ENCODE measurements around the gene RPL13.

Gene RPL13

DNA sequence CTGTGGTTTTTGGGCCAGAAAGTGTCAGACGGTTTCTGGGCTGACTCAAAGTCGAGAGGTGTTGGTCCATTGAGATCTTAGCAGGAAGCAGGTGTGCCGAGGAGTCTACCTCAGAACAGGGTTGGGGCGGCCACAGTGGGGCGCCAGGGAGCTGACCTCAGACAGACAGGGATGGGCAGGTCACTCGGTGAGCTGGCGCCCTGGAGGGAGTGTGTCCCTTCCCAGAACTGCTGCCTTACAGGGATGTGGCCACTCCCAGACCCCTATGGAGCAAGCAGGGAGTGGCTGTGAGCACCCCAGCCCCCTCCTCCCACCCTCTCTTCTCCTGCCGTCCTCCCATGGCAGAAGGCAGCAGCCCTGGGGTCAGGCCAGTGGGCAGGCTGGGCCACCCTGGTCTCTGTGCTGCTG, 39.0 kb downstream of the RPL13 start:
- DNase-seq (ENCODE audit: low spot score): peak; percentile 41

DNA sequence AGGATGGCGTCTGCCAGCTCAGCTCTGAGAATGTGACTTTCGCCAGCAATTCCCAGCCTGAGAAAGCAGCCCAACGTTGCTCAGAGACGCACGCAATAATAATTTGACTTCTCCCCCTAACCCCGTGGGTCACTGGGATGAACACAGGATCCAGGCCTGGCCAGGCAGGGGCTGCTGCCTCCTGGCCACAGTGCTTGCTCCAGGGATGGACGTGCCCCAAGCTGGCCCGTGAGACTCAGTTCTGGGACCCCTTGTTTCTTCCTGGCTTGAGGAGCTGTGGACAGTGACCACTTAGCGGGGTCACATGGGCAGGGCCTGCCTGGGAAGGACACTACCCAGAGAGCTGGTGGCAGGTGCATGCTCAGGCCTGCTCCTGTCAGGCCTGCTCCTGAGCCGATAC, 39.4 kb downstream of the RPL13 start:
- no peak for DNase-seq (ENCODE audit: low spot score)

DNA sequence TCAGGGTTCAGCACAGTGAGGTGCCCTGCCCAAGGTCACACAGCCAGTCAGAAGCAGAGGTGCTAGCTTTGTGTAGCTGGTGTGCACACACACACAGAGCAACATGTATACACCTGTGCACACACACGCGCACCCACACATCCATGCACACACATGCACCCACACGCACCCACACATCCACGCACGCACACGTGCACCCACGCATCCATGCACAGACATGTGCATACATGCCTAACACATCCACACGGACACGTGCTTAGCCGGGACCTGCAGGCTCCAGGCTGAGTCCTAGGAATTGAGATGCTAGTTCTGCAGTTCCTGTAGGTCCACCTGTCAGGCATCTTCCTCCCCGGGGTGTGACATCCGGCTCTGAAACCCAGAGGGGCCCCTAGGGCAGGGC, 39.9 kb downstream of the RPL13 start:
- DNase-seq (ENCODE audit: low spot score): no peak

DNA sequence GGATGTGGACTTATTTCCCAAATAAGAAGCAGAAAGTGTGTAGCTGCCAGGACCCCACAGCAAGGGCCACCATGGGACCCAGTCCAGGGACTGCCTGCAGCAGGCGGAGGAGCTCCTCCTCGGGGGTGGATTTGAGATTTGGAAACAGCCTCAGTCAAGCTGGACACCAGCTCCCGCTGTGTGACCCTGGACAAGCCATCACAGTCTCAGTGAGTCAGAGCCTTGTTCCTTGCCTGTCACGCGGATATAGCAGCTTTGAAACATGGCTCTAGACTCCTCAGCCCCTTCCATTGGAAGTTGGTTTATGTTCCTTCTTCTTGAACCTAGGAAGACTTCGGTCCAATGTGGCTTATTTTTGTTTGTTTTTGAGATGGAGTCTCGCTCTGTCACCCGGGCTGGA, 40.5 kb downstream of the RPL13 start:
- DNase-seq (ENCODE audit: low spot score): no peak

DNA sequence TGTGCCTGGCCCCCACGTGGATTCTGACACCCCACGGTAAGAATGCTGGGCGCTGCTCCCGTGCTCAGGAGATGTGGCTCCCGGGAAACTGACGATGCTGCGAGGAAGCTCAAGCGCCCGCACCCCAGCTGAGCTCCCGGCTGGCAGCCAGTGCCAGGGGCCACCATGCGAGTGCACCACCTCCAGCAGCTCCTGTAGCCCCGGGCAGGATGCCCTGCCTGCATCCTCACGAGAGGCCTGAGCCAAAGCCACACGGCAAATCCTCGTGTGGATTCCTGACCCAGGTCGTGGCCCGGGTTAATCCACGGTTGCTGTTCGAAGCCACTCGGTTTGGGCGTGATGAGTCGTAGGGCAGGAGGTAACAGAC, 41.4 kb downstream of the RPL13 start:
- no peak for DNase-seq (ENCODE audit: low spot score)

DNA sequence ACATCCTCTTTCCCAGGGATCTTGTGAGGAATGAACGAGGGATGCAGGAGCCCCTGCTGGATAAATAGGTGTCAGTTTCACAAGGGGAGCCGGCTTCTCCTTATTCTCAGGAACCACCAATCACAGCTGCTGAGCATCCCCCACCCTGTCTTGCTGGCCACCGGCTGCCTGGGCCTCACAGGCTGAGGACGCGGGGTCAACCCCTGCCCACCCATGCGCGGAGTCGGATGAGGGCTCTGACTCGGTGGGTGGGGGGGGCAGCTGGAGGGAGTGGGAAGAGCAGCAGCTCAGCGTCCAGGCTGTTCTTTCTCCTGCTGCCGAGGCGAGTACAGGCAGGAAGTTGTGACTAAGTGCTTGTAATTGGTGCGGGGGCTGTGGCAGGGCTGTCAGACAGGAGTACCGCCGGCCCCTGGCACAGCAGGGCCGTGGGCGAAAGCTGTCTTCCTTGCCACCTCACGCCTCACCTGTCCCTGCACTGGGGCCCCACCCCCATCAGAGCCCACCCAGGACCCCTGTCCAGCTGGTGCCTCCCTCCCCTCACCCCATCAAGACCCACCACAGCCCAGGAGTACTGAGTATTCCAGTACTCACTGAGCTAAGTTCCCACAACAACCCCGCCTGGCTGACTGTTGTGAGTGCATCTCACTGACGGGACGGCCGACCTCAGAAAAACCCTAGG, 41.9 kb downstream of the RPL13 start:
- no peak for DNase-seq (ENCODE audit: low spot score)

DNA sequence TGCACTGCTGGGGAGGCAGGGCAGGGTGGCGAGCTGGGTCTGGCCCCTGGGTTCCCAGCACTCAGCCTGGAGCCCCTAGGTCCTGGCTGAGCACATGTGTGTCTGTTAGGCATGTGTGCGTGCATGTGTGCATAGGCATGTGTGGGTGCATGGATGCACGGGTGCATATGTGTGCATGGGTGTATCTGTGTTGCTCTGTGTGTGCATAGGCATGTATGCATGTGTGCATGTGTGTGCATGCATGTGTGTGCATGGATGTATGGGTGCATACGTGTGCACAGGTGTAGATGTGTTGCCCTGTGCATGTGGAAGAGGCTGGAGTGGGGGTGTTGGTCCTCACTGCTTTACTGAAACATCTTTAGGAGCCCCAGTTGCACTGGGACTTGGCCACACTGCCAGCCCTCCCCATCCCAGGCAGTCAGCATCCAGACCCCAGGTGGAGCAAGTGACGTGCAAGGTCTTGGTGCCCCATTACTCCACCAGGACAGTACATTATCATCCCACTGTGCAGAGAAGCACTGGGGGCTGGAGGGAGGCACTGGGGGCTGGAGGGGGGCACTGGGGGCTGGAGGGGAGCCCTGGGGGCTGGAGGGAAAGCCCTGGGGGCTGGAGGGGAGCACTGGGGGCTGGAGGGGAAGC, 42.6 kb downstream of the RPL13 start:
- DNase-seq (ENCODE audit: low spot score): no peak

DNA sequence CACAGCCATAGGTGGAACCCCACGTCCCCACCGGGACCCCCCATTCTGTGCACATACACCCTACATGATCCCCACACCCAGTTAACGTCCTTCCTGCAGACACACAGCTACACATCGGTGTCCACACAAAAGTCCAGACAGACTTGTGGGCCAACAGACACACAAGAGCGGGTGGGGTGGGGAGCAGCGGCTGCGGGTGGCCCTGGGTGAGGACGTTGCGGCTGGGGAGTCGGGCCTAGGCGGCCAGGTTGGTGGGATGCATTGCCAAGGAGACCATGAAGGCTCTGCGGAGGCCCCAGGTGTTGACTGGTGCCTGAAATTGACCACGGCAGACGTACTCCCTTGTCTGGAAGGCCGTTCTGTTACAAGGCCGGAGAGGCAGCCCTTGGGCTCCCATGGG, 44.3 kb downstream of the RPL13 start:
- no peak for DNase-seq (ENCODE audit: low spot score)

DNA sequence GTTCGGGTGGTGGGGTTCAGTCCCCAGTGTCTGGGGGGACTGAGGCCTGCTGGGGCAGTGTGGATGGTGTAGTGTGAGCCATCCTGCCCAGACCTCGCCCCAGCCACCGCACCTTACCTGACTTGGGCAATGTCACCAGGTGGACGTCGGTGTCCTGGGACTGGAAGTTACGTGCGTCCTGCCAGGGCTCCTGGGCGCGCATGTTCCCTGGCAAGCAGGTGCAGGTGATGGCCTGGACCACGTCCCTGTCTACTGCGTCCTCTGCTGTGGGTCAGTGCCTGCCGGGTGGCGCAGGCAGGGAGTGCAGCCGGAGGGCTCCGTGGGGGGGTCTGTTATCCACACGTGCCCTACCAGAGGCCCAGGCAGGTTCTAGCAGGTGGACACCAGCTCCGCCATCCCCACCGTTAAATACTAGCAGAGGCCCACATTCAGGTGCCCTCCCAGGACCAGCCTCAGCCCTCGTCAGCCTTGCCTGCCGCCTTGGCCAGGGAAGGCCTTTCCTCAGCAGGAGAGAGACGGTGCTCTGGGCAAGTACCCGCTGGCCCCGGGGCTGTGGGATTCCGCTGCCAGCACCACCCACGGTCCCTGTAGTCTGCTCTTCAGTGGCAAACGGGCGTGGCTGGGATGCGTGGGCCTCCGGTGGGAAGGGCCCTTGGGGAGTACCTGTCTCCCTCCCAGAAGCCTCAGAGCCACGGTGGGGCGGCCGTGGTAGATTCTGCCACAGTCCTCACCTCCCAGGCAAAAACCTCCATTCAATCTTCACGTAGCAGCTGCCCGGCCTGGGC, 44.9 kb downstream of the RPL13 start:
- no peak for DNase-seq (ENCODE audit: low spot score)

DNA sequence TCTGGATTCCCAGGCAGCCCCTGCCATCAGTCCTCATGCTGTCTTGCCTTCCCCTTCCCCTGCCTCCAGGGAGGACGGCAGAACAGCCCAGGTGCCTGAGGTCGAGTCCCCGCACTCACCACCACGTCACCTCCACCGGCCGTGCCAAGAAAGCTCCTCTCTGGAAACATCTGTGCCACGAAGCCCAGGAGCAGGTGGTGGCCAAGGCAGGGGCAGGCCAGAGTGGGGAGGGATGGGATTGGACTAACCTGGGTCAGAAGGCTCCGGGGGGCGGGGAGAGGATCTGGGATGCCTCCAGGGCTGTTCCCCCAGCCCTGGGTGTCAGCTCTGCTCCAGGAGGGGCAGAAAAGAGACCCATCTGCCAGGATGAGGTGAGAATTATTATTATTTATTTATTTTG, 45.5 kb downstream of the RPL13 start:
- no peak for DNase-seq (ENCODE audit: low spot score)

DNA sequence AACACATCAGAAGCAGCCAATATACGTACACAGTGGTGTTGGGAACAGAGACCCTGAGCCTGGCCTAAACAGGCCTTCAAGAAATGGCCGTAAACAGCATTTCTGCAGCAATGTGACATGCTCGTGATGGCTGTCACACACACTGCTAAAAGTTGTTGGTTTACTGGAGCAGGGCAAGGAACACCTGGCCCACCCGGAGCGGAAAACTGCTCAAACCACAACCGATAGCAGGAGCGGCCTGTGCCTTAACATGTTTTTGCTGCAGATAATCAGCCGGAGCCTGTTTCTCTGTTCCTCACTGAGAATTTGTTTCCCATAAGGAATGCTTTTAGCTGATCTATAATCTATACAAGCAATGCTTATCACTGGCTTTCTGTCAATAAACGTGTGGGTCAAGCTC, 47.0 kb downstream of the RPL13 start:
- DNase-seq (ENCODE audit: low spot score): no peak

DNA sequence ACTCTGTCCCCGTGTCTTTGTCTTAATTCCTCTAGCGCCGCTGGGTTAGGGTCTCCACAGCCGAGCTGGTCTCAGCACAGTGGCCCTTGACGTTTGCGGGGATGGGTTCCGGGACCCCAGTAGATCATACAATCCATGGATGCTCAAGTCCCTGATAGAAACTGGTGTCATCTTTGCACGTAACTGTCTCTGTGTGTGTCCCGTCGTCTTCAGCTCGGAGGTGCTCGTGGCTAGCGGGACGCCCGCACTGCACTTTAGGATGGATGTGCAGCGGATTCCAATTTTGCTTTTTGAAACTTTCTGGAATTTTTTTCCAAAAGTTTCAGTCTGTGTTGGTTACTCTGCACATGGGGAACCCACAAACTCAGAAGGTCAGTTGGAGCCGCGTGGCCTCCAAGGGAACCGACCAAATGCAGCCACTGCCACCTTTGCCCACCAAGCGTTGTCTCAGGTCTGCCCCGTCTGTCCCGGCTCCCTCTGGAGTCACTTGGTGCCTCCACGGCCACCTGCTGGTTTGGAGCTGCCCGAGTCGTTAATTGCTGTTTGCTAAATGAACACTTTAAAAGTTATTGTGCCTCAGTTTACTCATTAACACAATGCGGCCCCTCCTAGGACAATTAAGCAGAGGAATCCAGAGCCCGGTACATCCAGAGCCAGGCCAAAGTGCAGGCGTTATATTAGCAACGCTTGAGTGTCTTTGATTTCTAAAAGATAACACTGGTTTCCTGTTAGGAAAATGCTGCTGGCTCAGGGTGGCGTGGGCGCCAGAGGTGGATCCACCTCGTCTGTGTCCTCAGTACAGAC, 47.7 kb downstream of the RPL13 start:
- no peak for DNase-seq (ENCODE audit: low spot score)

DNA sequence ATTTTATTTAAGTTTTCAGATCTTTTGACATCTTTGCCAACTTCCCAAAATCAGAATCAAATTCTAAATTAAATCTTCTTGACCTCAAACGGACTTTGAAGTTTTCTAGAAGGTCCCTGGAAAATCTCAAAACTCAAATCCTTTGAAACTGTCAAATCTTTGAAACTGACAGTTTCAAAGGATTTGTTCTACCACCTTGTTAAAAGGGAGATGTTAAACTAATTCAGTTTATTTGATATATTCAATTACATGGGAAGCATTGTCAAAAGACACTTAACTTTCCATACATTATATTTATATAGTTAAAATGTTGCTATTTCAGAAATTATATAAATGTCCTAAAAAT, 49.6 kb downstream of the RPL13 start:
- DNase-seq (ENCODE audit: low spot score): no peak

DNA sequence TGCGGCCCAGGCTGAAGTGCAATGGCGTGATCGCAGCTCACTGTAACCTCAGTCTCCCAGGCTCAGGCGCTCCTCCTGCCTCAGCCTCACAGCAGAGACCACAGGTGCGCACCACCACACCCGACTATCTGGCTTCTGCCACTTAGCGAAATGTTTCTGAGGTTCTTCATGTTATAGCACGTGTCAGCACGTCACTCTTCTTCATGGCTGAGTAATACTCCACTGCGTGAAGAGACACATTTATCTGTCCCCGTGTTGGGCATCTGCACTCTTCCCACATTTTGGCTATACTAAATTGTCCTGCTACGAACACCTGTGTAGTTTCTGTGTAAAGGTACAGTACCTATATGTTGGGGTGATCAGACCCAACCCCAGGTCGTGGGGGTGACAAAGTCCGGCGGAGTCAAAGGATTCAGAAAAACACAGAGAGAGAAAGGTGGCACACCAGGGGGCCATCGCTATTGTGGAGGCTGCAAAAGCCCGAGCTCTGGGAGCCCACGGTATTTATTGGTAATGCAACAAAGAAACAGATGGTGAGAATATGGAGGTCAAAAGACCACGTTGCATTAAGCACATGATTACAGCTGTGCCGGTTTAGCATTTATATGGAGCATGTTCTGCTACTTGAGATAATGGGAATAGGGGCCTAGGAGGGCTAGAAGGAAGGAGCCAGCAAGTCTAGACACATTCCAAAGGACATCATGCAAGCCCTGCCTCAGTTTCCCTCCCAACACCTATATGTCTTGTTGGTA, 52.1 kb downstream of the RPL13 start:
- DNase-seq (ENCODE audit: low spot score): no peak

DNA sequence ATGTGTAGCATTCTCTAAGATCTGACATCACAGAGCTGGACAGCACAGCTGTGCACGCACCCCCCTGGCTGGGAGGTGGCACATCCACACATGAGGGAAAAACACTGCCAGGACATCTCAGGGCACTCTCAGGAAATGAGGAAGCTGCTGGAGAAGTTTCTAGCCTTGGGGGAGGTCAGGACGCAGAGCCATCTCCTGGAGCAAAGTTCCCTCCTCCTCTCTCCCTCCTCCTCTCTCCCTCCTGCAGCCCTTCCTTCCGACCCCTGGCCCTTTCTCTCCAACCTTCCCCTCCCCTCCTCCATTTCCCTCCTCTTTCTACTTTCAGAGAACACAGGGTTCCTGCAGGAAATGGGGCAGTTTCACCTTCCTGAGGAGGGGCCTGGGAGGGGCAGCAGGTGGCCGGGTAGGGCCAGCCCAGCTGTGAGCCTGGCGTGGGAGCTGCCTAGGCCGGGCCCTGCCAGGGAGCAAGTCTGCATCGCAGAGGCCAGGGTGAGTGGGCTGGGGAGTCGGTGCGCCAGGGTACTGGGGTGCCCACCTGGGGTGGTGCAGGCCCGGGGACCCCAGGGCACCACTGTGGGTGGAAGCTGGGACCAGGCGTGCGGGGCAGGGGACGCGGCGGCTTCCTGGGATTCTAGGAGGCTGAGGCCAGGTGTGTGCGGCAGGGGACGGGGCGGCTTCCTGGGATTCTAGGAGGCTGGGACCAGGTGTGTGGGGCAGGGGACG, 52.9 kb downstream of the RPL13 start, which contains the start of gene DPEP1:
TSS of gene DPEP1 (plus strand) at position 412 of the 723 bp plus-strand sequence. CDS start 16,769 bp downstream, outside the sequence.
- no peak for DNase-seq (ENCODE audit: low spot score)

DNA sequence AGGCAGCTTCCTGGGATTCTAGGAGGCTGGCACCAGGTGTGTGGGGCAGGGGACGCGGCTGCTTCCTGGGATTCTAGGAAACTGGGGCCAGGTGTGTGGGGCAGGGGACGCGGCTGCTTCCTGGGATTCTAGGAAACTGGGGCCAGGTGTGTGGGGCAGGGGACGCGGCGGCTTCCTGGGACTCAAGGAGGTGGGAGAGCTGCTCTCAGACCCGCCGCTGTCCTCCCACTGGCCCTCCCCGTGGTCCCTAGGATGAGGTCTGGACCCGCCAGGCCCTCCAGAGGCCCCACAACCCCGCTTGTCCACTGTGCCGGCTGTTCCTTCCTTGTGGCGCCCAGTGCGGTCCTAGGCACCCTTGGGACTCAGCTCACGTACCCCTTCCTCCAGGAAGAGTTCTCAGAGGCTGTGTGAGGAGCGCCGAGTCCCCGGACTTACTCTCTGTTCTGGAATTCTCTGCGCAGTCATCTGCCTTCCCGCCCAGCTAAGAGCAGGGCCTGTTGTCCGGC, 53.5 kb downstream of the RPL13 start:
- DNase-seq (ENCODE audit: low spot score): no peak

Measured in LoVo (cell line).